MCF 10A (cell line): Measurements from ENCODE around the gene ABHD2. TPM values are rescaled to one million over a fixed set of nuclear protein-coding genes. Genes with fewer than 3 reads are reported as not detected.

Experiments used
- BruUV-seq: library from RNA; stranded (reverse); fragments of 400-500 nt; replicated peaks from 2 replicates; lab custom pipeline; 2021; lab: Mats Ljungman, UMichigan
- CTCF ChIA-PET: fragments of 300-600 bp; sonication (Branson Sonifier 250); formaldehyde crosslinking; extraction: SDS; loops from one replicate; lab custom pipeline; 2021; ENCODE audit warnings: antibody characterized with exemption, inconsistent platforms; lab: Yijun Ruan, JAX
- POLR2A ChIA-PET: fragments of 300-600, 350-650 bp; sonication (Branson Sonifier 250); formaldehyde crosslinking; extraction: SDS; loops from one replicate; lab custom pipeline; 2020; ENCODE audit warnings: antibody characterized with exemption, inconsistent platforms; lab: Yijun Ruan, JAX
- DNase-seq: peaks from one replicate; pipeline ENCODE4 v3.0.0-alpha.2; 2018; ENCODE audit not compliant: unreplicated experiment
- H3K27ac Mint-ChIP-seq: one replicate; pipeline ENCODE4 v1.8.0; 2022; ENCODE audit warnings: mild to moderate bottlenecking, low read depth, mixed read lengths; ENCODE audit not compliant: unreplicated experiment
- H3K27me3 Mint-ChIP-seq: one replicate; pipeline ENCODE4 v1.8.0; 2022; ENCODE audit warnings: mixed read lengths; ENCODE audit not compliant: insufficient read depth, unreplicated experiment
- H3K36me3 Mint-ChIP-seq: one replicate; pipeline ENCODE4 v1.8.0; 2022; ENCODE audit warnings: mild to moderate bottlenecking, moderate library complexity, mixed read lengths; ENCODE audit not compliant: insufficient read depth, unreplicated experiment
- H3K4me1 Mint-ChIP-seq: one replicate; pipeline ENCODE4 v1.8.0; 2022; ENCODE audit warnings: mixed read lengths; ENCODE audit not compliant: insufficient read depth, unreplicated experiment
- H3K4me3 Mint-ChIP-seq: one replicate; pipeline ENCODE4 v1.8.0; 2022; ENCODE audit warnings: mild to moderate bottlenecking, moderate library complexity, mixed read lengths; ENCODE audit not compliant: unreplicated experiment
- H3K9me3 Mint-ChIP-seq: one replicate; pipeline ENCODE4 v1.8.0; 2022; ENCODE audit warnings: mixed read lengths; ENCODE audit not compliant: unreplicated experiment
- CTCF ChIP-seq: fragments of 200-600 bp; IDR thresholded peaks from one replicate; pipeline ENCODE4 v1.8.0; 2022; ENCODE audit warnings: antibody characterized with exemption, mild to moderate bottlenecking; ENCODE audit not compliant: unreplicated experiment
- intact Hi-C: fragments of 100-400 bp; cut with micrococcal nuclease; formaldehyde crosslinking; loops from 2 replicates; pipeline ENCODE4 v1.14.1; 2022
- total RNA-seq: library from RNA; stranded (reverse); gene quantifications from 2 replicates; pipeline ENCODE4 v1.2.3, GENCODE V29; 2022

ABHD2 gene
- total RNA-seq, 1 experiment from 2014 or later, result 47.7 TPM

DNA sequence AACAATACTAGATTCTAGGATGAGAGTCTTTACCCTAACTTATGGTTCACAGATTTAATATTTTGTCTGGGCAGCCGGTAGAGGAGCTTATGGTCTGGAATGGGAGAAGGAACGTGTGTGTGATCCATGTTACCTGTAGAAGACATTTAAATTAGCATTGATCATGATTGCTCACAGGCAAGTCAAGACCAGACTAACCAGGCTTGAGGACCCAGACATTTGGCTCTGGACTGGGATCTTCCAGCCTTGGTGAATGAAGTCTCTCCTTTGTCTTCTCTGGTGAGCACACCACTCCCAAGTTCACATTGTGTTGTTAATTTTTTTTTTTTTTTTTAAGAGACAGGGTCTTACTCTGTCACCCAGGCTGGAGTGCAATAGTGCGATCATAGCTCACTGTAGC, 11.7 kb downstream of the ABHD2 start:
- peak overlapping the region; percentile 98 for H3K27ac Mint-ChIP-seq
- BruUV-seq, result no TSS peak
- intact Hi-C loops, result loop anchor here (2.0 kb wide), 1 partner anchor 21 kb away; no protein-coding TSS in a partner anchor
- no peak overlapping the region for H3K4me3 Mint-ChIP-seq
- no peaks in the 10 kb centered on the region for H3K36me3 Mint-ChIP-seq
- H3K27me3 Mint-ChIP-seq, result no peaks in the 10 kb centered on the region
- no peak for TF ChIP-seq CTCF
- ChIA-PET CTCF (interaction anchor here (0.6 to 3.6 kb wide), 7 partner anchors 8 to 107 kb away, joined by 3 to 14 read pairs (median 5); partner anchors contain the start of gene ABHD2), POLR2A (interaction anchor here (3.1 to 10.0 kb wide), 3 partner anchors 11 to 21 kb away, joined by 13 to 229 read pairs (median 61); partner anchors contain the start of gene ABHD2)
- H3K4me1 Mint-ChIP-seq, result peaks cover 42% of the 10 kb centered on the region
- no peaks in the 10 kb centered on the region for H3K9me3 Mint-ChIP-seq
- no peak for DNase-seq

DNA sequence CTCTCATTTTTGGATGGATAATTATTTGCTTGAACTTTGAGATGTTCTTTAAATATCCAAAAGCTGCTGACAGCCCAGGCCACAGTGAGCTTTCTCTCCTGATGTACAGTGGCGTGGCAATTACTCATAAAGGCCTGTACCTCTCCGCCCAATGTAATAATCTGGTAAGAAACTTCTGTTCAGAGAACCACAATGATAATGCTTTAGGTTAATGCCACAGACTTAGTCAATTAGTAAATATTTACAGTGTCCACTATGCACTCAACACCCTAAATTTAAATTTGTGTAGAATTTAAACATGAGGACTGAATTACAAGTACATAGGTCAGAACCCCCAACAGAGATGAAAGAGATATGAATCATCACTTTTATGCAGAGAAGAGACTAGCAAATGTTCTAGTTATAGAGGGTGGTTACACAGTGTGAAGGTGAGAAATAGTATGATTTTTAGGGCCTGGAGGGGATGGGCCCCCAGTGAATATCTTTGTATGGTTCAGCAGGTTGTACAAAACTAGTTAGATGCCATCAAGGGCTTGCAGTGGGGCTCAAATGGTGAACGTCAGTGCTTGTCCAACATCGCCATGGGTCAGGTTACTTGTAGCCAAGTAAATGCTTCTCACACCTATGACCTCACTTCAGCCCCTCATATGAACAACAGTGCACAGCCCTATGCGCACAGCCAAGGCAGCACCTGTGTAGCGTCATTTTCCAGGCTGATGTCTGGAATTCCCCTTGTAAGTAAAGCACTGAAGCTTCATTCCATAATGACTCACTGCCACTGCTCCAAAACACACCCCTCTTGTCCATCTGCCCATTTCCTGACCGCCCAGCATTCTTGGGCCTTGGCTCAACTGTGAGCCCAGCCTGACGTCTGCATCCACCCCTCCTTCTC, 13.3 kb downstream of the ABHD2 start:
- intact Hi-C loops, result loop anchor here (1.0 to 2.0 kb wide), 2 partner anchors 13 to 19 kb away; partner anchors contain the start of gene ABHD2
- H3K9me3 Mint-ChIP-seq, result no peaks in the 10 kb centered on the region
- H3K27ac Mint-ChIP-seq, result peak overlapping the region; percentile 98
- H3K36me3 Mint-ChIP-seq, result no peaks in the 10 kb centered on the region
- no peaks in the 10 kb centered on the region for H3K27me3 Mint-ChIP-seq
- BruUV-seq, result TSS peak; percentile 66
- ChIA-PET POLR2A (interaction anchor here (0.6 to 10.0 kb wide), 12 partner anchors 8 to 463 kb away, joined by 3 to 229 read pairs (median 3); partner anchors contain the start of genes ABHD2 and ISG20), CTCF (interaction anchor here (0.6 to 2.1 kb wide), 5 partner anchors 10 to 108 kb away, joined by 3 to 7 read pairs (median 5); no protein-coding TSS in a partner anchor)
- H3K4me1 Mint-ChIP-seq, result peaks cover 48% of the 10 kb centered on the region
- no peak for TF ChIP-seq CTCF
- peak; percentile 94 for DNase-seq
- H3K4me3 Mint-ChIP-seq, result peak overlapping the region; percentile 23

- intact Hi-C loops, result no loop called here
- TF ChIP-seq CTCF, result no peak
- CTCF ChIA-PET, result interaction anchor here (0.6 to 2.9 kb wide), 5 partner anchors 12 to 46 kb away, joined by 3 to 11 read pairs (median 4); no protein-coding TSS in a partner anchor
- no TSS peak for BruUV-seq
- no peaks in the 10 kb centered on the region for H3K9me3 Mint-ChIP-seq
- peaks cover 36% of the 10 kb centered on the region for H3K4me1 Mint-ChIP-seq
- POLR2A ChIA-PET, result interaction anchor here (3.1 to 10.0 kb wide), 3 partner anchors 11 to 16 kb away, joined by 17 to 229 read pairs (median 40); partner anchors contain the start of gene ABHD2
- H3K4me3 Mint-ChIP-seq, result no peak overlapping the region
- peak overlapping the region; percentile 98 for H3K27ac Mint-ChIP-seq
- no peaks in the 10 kb centered on the region for H3K36me3 Mint-ChIP-seq
- no peak for DNase-seq
- no peaks in the 10 kb centered on the region for H3K27me3 Mint-ChIP-seq
Measured at GRCh38 chr15:89103481-89104171, 15.4 kb downstream of the ABHD2 start.
